ENCODE results near the gene MAX. TPM values are rescaled to one million over a fixed set of nuclear protein-coding genes. Genes with fewer than 3 reads are reported as not detected.

MAX gene
- total RNA-seq, 2 experiments from 2014 or later = 159 to 171 TPM

DNA sequence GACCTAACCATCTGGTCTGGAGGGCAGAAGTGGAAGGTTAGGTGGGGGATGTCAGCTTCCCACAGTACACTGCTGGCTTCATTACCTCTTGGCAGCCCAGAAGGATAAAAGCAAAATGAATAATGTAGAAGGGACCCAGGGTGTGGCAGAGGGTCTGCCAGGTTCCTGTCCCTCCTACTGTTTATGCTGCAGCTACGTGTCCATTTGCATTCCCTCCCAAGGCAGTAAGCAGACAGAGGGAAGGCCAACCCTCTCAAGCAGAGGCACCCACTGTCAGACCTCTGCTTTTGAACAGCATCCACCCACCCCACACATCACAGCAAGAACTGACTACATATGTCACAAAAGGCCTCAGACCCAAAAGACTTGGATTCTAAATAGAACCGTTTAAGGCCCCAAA lies 19.4 kb downstream of the MAX start:
- Histone ChIP-seq H3K27me3 (ENCODE audit: control insufficient read depth in 1 of 2, insufficient read depth in 2 of 2, low read length in 2 of 2) (no peaks in the 10 kb centered on the region), H3K4me3 (ENCODE audit: low read length) (no peak overlapping the region), H3K9me3 (ENCODE audit: control insufficient read depth in 1 of 2, insufficient read depth in 1 of 2, low read length in 2 of 2) (peaks cover 5 to 6% of the 10 kb centered on the region in 2 experiments), H3K27ac (ENCODE audit: low read depth in 1 of 2, low read length in 2 of 2) (no peak overlapping the region), H3K4me1 (ENCODE audit: insufficient read depth, low read length) (peaks cover 51% of the 10 kb centered on the region), H3K36me3 (ENCODE audit: insufficient read depth, low read length) (peaks cover 91% of the 10 kb centered on the region)
- DNase-seq (no peak), ATAC-seq (ENCODE audit: poor library complexity) (no peak)
- ChIA-PET CTCF (interaction anchor here (0.7 kb wide), 1 partner anchor 1013 kb away, joined by 3 read pairs; no protein-coding TSS in a partner anchor), POLR2A (interaction anchor here (0.7 to 0.9 kb wide), 3 partner anchors 9 to 20 kb away, joined by 3 to 4 read pairs (median 3); partner anchors contain the start of gene MAX)
- Mint-ChIP-seq H3K4me3 (no peak overlapping the region), H3K27ac (no peak overlapping the region), H3K4me1 (ENCODE audit: low read depth) (peaks cover 86% of the 10 kb centered on the region), H3K9me3 (no peaks in the 10 kb centered on the region), H3K27me3 (no peaks in the 10 kb centered on the region), H3K36me3 (ENCODE audit: low read depth) (peaks cover 96% of the 10 kb centered on the region)
- no peak for TF ChIP-seq CTCF (IDR thresholded peaks at IDR 0.05)
- intact Hi-C loops (cut with DNase I, micrococcal nuclease) = no loop called here

DNA sequence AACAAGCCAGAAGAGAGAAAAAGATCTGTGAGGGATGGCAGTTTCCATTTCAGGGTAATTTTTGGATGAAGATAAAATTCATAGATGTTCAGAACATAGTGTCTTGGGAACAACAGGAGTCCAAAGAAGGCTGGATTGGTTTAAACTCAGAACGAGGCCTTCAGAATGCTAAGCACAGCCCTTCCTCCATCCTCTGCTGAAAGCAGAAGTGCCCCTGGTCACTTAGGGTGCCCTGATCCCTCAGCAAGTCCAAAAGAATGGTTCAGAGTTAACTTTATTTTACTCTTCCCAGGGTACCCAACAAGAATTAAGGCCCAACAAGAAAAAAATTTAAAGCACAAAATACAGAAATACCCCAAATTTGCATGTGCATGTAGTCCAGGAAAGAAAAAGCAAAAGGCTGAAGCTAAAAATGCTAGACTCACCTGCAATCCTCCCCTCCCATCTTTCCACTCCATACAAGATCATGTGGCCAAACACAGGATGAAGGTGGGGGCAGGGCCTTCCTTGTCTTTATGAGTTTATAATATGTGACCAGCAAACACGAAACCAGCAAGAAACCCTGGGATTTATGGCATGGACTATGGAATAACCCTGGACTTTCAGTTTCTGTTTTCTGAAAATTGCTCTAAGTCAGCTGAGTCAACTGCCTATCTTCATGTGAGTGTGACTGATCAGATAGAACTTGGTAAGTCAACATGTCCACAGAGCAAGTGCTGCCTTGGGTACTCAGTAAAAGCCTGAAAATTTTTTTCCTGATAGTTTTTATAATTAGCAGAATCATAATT lies 21.2 kb downstream of the MAX start:
- POLR2A ChIA-PET = interaction anchor here (1.0 kb wide), 1 partner anchor 18 kb away, joined by 3 read pairs; no protein-coding TSS in a partner anchor
- CTCF ChIA-PET = no interaction called here
- intact Hi-C loops (cut with DNase I, micrococcal nuclease) = no loop called here
- Histone ChIP-seq H3K27me3 (ENCODE audit: control insufficient read depth in 1 of 2, insufficient read depth in 2 of 2, low read length in 2 of 2) (no peaks in the 10 kb centered on the region), H3K4me1 (ENCODE audit: insufficient read depth, low read length) (peaks cover 46% of the 10 kb centered on the region), H3K4me3 (ENCODE audit: low read length) (no peak overlapping the region), H3K27ac (ENCODE audit: low read depth in 1 of 2, low read length in 2 of 2) (no peak overlapping the region), H3K36me3 (ENCODE audit: insufficient read depth, low read length) (peaks cover 92% of the 10 kb centered on the region), H3K9me3 (ENCODE audit: control insufficient read depth in 1 of 2, insufficient read depth in 1 of 2, low read length in 2 of 2) (no peaks in the 10 kb centered on the region)
- ATAC-seq (ENCODE audit: poor library complexity) = no peak
- H3K36me3 Mint-ChIP-seq (ENCODE audit: low read depth) = peaks cover 95% of the 10 kb centered on the region
- no peak overlapping the region for H3K4me3 Mint-ChIP-seq
- H3K27me3 Mint-ChIP-seq = no peaks in the 10 kb centered on the region
- no peak for TF ChIP-seq CTCF (IDR thresholded peaks at IDR 0.05)
- H3K9me3 Mint-ChIP-seq = no peaks in the 10 kb centered on the region
- peak overlapping the region; percentile 50 for H3K27ac Mint-ChIP-seq
- no peak for DNase-seq
- peaks cover 77% of the 10 kb centered on the region for H3K4me1 Mint-ChIP-seq (ENCODE audit: low read depth)

- TF ChIP-seq CTCF (IDR thresholded peaks at IDR 0.05) = no peak
- H3K27me3 ChIP-seq (ENCODE audit: control insufficient read depth in 1 of 2, insufficient read depth in 2 of 2, low read length in 2 of 2) = no peaks in the 10 kb centered on the region
- peaks cover 97% of the 10 kb centered on the region for H3K36me3 Mint-ChIP-seq (ENCODE audit: low read depth)
- H3K9me3 ChIP-seq (ENCODE audit: control insufficient read depth in 1 of 2, insufficient read depth in 1 of 2, low read length in 2 of 2) = no peaks in the 10 kb centered on the region
- peaks cover 48% of the 10 kb centered on the region for H3K4me1 ChIP-seq (ENCODE audit: insufficient read depth, low read length)
- no peaks in the 10 kb centered on the region for H3K9me3 Mint-ChIP-seq
- peak overlapping the region; percentile 50 for H3K27ac Mint-ChIP-seq
- H3K4me3 Mint-ChIP-seq = no peak overlapping the region
- intact Hi-C loops (cut with DNase I, micrococcal nuclease) = no loop called here
- H3K27ac ChIP-seq (ENCODE audit: low read depth in 1 of 2, low read length in 2 of 2) = peak overlapping the region in 1 of 2 donors; percentile 34
- DNase-seq (no peak), ATAC-seq (ENCODE audit: poor library complexity) (no peak)
- peaks cover 77% of the 10 kb centered on the region for H3K4me1 Mint-ChIP-seq (ENCODE audit: low read depth)
- H3K36me3 ChIP-seq (ENCODE audit: insufficient read depth, low read length) = peaks cover 91% of the 10 kb centered on the region
- H3K4me3 ChIP-seq (ENCODE audit: low read length) = no peak overlapping the region
- POLR2A ChIA-PET = interaction anchor here (1.0 to 1.6 kb wide), 4 partner anchors 15 to 23 kb away, joined by 3 to 7 read pairs (median 4); no protein-coding TSS in a partner anchor
- CTCF ChIA-PET = interaction anchor here (0.7 kb wide), 1 partner anchor 10 kb away, joined by 3 read pairs; no protein-coding TSS in a partner anchor
- H3K27me3 Mint-ChIP-seq = no peaks in the 10 kb centered on the region
These were observed 22.5 kb downstream of the MAX start for GRCh38 chr14:65079768-65080167.

All from CD4-positive, alpha-beta T cell (primary cell).